GM12878 (cell line): ENCODE results near the gene MAD1L1. TPM values are rescaled to one million over a fixed set of nuclear protein-coding genes. Genes with fewer than 3 reads are reported as not detected.

Source experiments
- ATAC-seq: fragments of 200-7000 bp; cut with Tn5 transposase; 3 replicates; pipeline ENCODE4 v1.9.1; 2020; ENCODE audit warnings: mild to moderate bottlenecking, moderate library complexity
- Bru-seq: library from RNA; stranded (reverse); fragments of 400-500 nt; gene quantifications from one replicate; lab custom pipeline; 2021; lab: Mats Ljungman, UMichigan
- BruChase-seq, 2 experiments: library from RNA; stranded (reverse); fragments of 400-500 nt; gene quantifications; one replicate each; lab custom pipeline; 2021; lab: Mats Ljungman, UMichigan
- BruUV-seq: library from RNA; stranded (reverse); fragments of 400-500 nt; replicated peaks from 2 replicates; lab custom pipeline; 2021; lab: Mats Ljungman, UMichigan
- CTCF ChIA-PET: fragments of 300-600 bp; sonication (Branson Sonifier 250); formaldehyde crosslinking; extraction: SDS; loops from one replicate; lab custom pipeline; 2021; ENCODE audit warnings: inconsistent platforms; lab: Yijun Ruan, JAX
- POLR2A ChIA-PET: fragments of 350-600 bp; formaldehyde crosslinking; extraction: SDS; loops from one replicate; lab custom pipeline; 2021; ENCODE audit warnings: inconsistent platforms; lab: Charles Lee
- RAD21 ChIA-PET: fragments of 300-600 bp; sonication (Branson Sonifier 250); formaldehyde crosslinking; loops from one replicate; lab custom pipeline; 2023; ENCODE audit warnings: antibody characterized with exemption; ENCODE audit not compliant: unreplicated experiment; lab: Charles Lee
- SMC1A ChIA-PET: fragments of 300-600 bp; sonication (Branson Sonifier 250); formaldehyde crosslinking; loops from one replicate; lab custom pipeline; 2023; ENCODE audit not compliant: unreplicated experiment, uncharacterized antibody; lab: Charles Lee
- DNase-seq: peaks from one replicate; pipeline ENCODE4 v3.0.0-alpha.2; 2011; ENCODE audit warnings: low read depth, low spot score
- FAIRE-seq: peaks from 3 replicates; lab custom pipeline; 2011; peaks lifted over from hg19 to GRCh38; lab: Jason Lieb, UNC
- H2AFZ ChIP-seq: 2 replicates; pipeline ENCODE4 v1.6.0; 2011; ENCODE audit warnings: low read depth, low read length, control low read depth; ENCODE audit not compliant: control insufficient read depth
- H3K27ac ChIP-seq: 2 replicates; pipeline ENCODE4 v1.5.1; 2011; ENCODE audit warnings: control low read depth; ENCODE audit not compliant: control insufficient read depth, insufficient read depth
- H3K27me3 ChIP-seq, 2 experiments: replicated peaks in 1 of 2; 2 replicates each; pipeline versions ENCODE4 v1.6.0 to v1.6.1; 2011; ENCODE audit warnings: low read length in 1 of 2; ENCODE audit not compliant: control insufficient read depth in 2 of 2, insufficient read depth in 2 of 2
- H3K36me3 ChIP-seq, 2 experiments: 2 replicates each; pipeline ENCODE4 v1.5.1; 2011; ENCODE audit warnings: low read length in 1 of 2; ENCODE audit not compliant: control insufficient read depth in 2 of 2, insufficient read depth in 2 of 2
- H3K4me1 ChIP-seq: 2 replicates; pipeline ENCODE4 v1.6.1; 2011; ENCODE audit warnings: mild to moderate bottlenecking, low read length, moderate library complexity, mixed read lengths; ENCODE audit not compliant: control insufficient read depth, insufficient read depth
- H3K4me2 ChIP-seq: 2 replicates; pipeline ENCODE4 v1.6.0; 2011; ENCODE audit warnings: control low read depth; ENCODE audit not compliant: control insufficient read depth, insufficient read depth
- H3K4me3 ChIP-seq: fragments of 200-600 bp; sonication (generic); 2 replicates; pipeline ENCODE4 v1.5.1; 2016
- H3K79me2 ChIP-seq: 2 replicates; pipeline ENCODE4 v1.6.0; 2011; ENCODE audit warnings: low read length; ENCODE audit not compliant: control insufficient read depth, insufficient read depth
- H3K9ac ChIP-seq: 2 replicates; pipeline ENCODE4 v1.8.0; 2011; ENCODE audit warnings: low read length, control low read depth, mixed read lengths; ENCODE audit not compliant: control insufficient read depth, insufficient read depth
- H3K9me3 ChIP-seq: replicated peaks from 3 replicates; pipeline ENCODE4 v1.5.1; 2011; ENCODE audit warnings: mild to moderate bottlenecking, low read length; ENCODE audit not compliant: control insufficient read depth, insufficient read depth
- H4K20me1 ChIP-seq: 2 replicates; pipeline ENCODE4 v1.6.0; 2011; ENCODE audit not compliant: control insufficient read depth, insufficient read depth
- ATF7 ChIP-seq: fragments of 450-650 bp; IDR thresholded peaks from 2 replicates; pipeline ENCODE4 v1.6.1; 2016; ENCODE audit warnings: low read depth, mild to moderate bottlenecking
- CEBPZ ChIP-seq: fragments of 150-350 bp; IDR thresholded peaks from 2 replicates; pipeline ENCODE4 v1.6.1; 2016; ENCODE audit warnings: low read depth, low read length
- HSF1 ChIP-seq: fragments of 150-350 bp; IDR thresholded peaks from 2 replicates; pipeline ENCODE4 v1.6.1; 2014; ENCODE audit warnings: mild to moderate bottlenecking, low read depth, low read length
- RAD21 ChIP-seq: IDR thresholded peaks from 2 replicates; pipeline ENCODE4 v1.6.1; 2011; ENCODE audit warnings: mild to moderate bottlenecking, low read depth, low read length, moderate library complexity; ENCODE audit not compliant: insufficient read depth
- REST ChIP-seq: IDR thresholded peaks from 2 replicates; pipeline ENCODE4 v1.6.1; 2012; ENCODE audit warnings: mild to moderate bottlenecking, low read depth, low read length
- ZNF207 ChIP-seq: fragments of 450-650 bp; IDR thresholded peaks from 2 replicates; pipeline ENCODE4 v1.6.1; 2014; ENCODE audit warnings: antibody characterized with exemption, mild to moderate bottlenecking, borderline replicate concordance
- WGBS: methylation state at CpG from one replicate; pipeline ENCODE4 v1.1.6; 2016; ENCODE audit warnings: low lambda C conversion rate; ENCODE audit not compliant: insufficient replicate concordance, insufficient coverage; ENCODE audit errors: missing lambda C conversion rate; 5-methylcytosine and 5-hydroxymethylcytosine counted together
- in situ Hi-C: fragments of 300-500 bp; cut with MboI; formaldehyde crosslinking; loops from 9 replicates; pipeline ENCODE4 v1.14.3; 2018; ENCODE audit warnings: mixed read lengths
- intact Hi-C: fragments of 100-400 bp; cut with micrococcal nuclease; formaldehyde crosslinking; loops from one replicate; pipeline ENCODE4 v1.14.2; 2022; ENCODE audit not compliant: unreplicated experiment
- long read RNA-seq, 2 experiments: library from polyadenylated mRNA; unstranded; transcript quantifications; one replicate each; pipeline ENCODE4 v2.0.0, GENCODE V29; 2019 to 2020
- polyA minus RNA-seq, 3 experiments: library from RNA; depleted of rRNA, polyadenylated mRNA; stranded (reverse); fragments of >200 nt; gene quantifications; 2 replicates each; pipeline ENCODE4 v1.2.3, GENCODE V29; 2011
- polyA plus RNA-seq, 11 experiments: library from polyadenylated mRNA; depleted of rRNA in 4 of 11; unstranded in 6 of 11; stranded (reverse) in 5 of 11; fragments of >200 nt; fragmentation: Nextera tagmentation in 4 of 11; fragmentation: Illumina TruSeq in 1 of 11; extraction: Ambion mirVana in 4 of 11; extraction: Trizol in 1 of 11; gene quantifications; 1 replicate in 1 of 11; 2 replicates in 10 of 11; pipeline versions ENCODE4 v1.2.1 to v1.2.3, GENCODE V29; 2011 to 2016; ENCODE audit warnings: inconsistent platforms in 2 of 11, missing spikeins in 2 of 11, low read depth in 1 of 11
- total RNA-seq, 4 experiments: library from RNA; depleted of rRNA in 3 of 4; stranded (reverse); fragments of >200 nt in 3 of 4; fragmentation: Illumina TruSeq in 1 of 4; extraction: Trizol in 1 of 4; gene quantifications; 2 replicates each; pipeline versions ENCODE4 v1.2.1 to v1.2.3, GENCODE V29; 2013 to 2021

MAD1L1 gene
- 141 TPM in 2 replicates for total RNA-seq (2013; cell fraction: nucleolus; rRNA removed)
- total RNA-seq (2014; rRNA removed), result 70.5 and 75.7 TPM in 2 replicates
- total RNA-seq (2014; rRNA removed; fragmentation: Illumina TruSeq; extraction: Trizol), result 17.1 and 18.7 TPM in 2 replicates
- total RNA-seq (2021), result 56.5 and 56.6 TPM in 2 replicates
- 20.3 TPM for polyA plus RNA-seq (2011; ENCODE audit: low read depth)
- 18.6 and 33.4 TPM in 2 replicates for polyA plus RNA-seq (2011; rRNA removed)
- 63.4 and 81.7 TPM in 2 replicates for polyA plus RNA-seq (2011; cell fraction: cytosol; rRNA removed)
- 48.8 and 57.0 TPM in 2 replicates for polyA plus RNA-seq (2011; cell fraction: nucleus; rRNA removed)
- 37.9 and 62.7 TPM in 2 replicates for polyA plus RNA-seq (2012)
- polyA plus RNA-seq (2014; fragmentation: Illumina TruSeq; extraction: Trizol), result 2.4 and 8.1 TPM in 2 replicates
- 1 to 10 TPM; 2.2 to 5.1 TPM for polyA plus RNA-seq (2014; fragmentation: Nextera tagmentation; extraction: Ambion mirVana)
- polyA plus RNA-seq (2014; rRNA removed), result 43.2 and 63.4 TPM in 2 replicates
- polyA plus RNA-seq (2016; fragmentation: Nextera tagmentation; extraction: Ambion mirVana), result 10 to 100 TPM; 73.1 to 76.8 TPM
- 26.5 and 49.2 TPM in 2 replicates for polyA minus RNA-seq (2011; rRNA and poly(A)+ RNA removed)
- 29.7 and 31.5 TPM in 2 replicates for polyA minus RNA-seq (2011; cell fraction: cytosol; rRNA and poly(A)+ RNA removed)
- 23.5 and 35.1 TPM in 2 replicates for polyA minus RNA-seq (2011; cell fraction: nucleus; rRNA and poly(A)+ RNA removed)
- Bru-seq, nascent RNA, result percentile 61 among the genes with signal in this experiment
- BruChase-seq, experiment 1, labeled RNA remaining after a 6-hour chase, result percentile 72 among the genes with signal in this experiment
- BruChase-seq, experiment 2, labeled RNA remaining after a 2-hour chase, result percentile 67 among the genes with signal in this experiment
- long read RNA-seq, experiment 1, partial matches to known transcripts, result 5 of 30 reads
- long read RNA-seq, experiment 1, other reads (novel, unspliced or antisense), result 22 of 30 reads
- long read RNA-seq, experiment 2, transcript MAD1L1-202 (19 exons, 2,762 nt), result major isoform, 5 of 51 reads
- long read RNA-seq, experiment 2, partial matches to known transcripts, result 2 of 51 reads
- long read RNA-seq, experiment 2, other reads (novel, unspliced or antisense), result 40 of 51 reads

- intact Hi-C loops (no loop called here), in situ Hi-C loops (no loop called here)
- H3K9ac ChIP-seq, result peak within 1 kb of the TSS; percentile 79
- no peak for FAIRE-seq
- H4K20me1 ChIP-seq, result no peaks in the 10 kb centered on the region
- peak within 1 kb of the TSS; percentile 86 for H3K27ac ChIP-seq
- no peaks in the 10 kb centered on the region for H3K27me3 ChIP-seq
- H3K36me3 ChIP-seq, result peaks cover 7 to 10% of the 10 kb centered on the region in 2 experiments
- no TSS peak for BruUV-seq
- ChIA-PET SMC1A (interaction anchor here (2.9 kb wide), 1 partner anchor 115 kb away, joined by 9 read pairs; no protein-coding TSS in a partner anchor), POLR2A (interaction anchor here (1.2 to 2.9 kb wide), 3 partner anchors 9 to 115 kb away, joined by 3 to 10 read pairs (median 4); partner anchors contain the start of genes MRM2 and NUDT1), RAD21 (interaction anchor here (0.8 to 1.5 kb wide), 6 partner anchors 9 to 654 kb away, joined by 3 to 6 read pairs (median 3); partner anchors contain the start of genes MRM2 and NUDT1), CTCF (interaction anchor here (0.6 to 1.9 kb wide), 4 partner anchors 16 to 125 kb away, joined by 3 to 13 read pairs (median 7); no protein-coding TSS in a partner anchor)
- 1% methylated on average over 47 of the region's 63 CpGs for WGBS
- H3K4me3 ChIP-seq, result peak within 1 kb of the TSS; percentile 86
- H3K4me2 ChIP-seq, result peak within 1 kb of the TSS; percentile 77
- H3K79me2 ChIP-seq, result peaks cover 46% of the 10 kb centered on the region
- DNase-seq, result no peak
- no peaks in the 10 kb centered on the region for H3K9me3 ChIP-seq
- peaks cover 13% of the 10 kb centered on the region for H3K4me1 ChIP-seq
- peak within 1 kb of the TSS; percentile 83 for H2AFZ ChIP-seq
- peak; percentile 82 for ATAC-seq
- TF ChIP-seq ATF7 (no peak), CEBPZ (no peak), HSF1 (no peak), REST (0 out of 2 replicates have a peak, but pooled peaks have one; percentile 27), RAD21 (no peak), ZNF207 (peak; percentile 90; the same call in 1 of the 2 replicates)
Measured at GRCh38 chr7:2232766-2233520, at the start of gene MAD1L1. MAD1L1 (minus strand) TSS chr7:2232945; CDS start chr7:2230133, 2,812 bp downstream.
